ENCODE results near the gene SUCNR1. TPM values are rescaled to one million over a fixed set of nuclear protein-coding genes. Genes with fewer than 3 reads are reported as not detected.

The SUCNR1 gene
- total and polyA plus RNA-seq, 2 donors (not counting 1 experiment from before 2014, with no cell fraction given): not detected

DNA sequence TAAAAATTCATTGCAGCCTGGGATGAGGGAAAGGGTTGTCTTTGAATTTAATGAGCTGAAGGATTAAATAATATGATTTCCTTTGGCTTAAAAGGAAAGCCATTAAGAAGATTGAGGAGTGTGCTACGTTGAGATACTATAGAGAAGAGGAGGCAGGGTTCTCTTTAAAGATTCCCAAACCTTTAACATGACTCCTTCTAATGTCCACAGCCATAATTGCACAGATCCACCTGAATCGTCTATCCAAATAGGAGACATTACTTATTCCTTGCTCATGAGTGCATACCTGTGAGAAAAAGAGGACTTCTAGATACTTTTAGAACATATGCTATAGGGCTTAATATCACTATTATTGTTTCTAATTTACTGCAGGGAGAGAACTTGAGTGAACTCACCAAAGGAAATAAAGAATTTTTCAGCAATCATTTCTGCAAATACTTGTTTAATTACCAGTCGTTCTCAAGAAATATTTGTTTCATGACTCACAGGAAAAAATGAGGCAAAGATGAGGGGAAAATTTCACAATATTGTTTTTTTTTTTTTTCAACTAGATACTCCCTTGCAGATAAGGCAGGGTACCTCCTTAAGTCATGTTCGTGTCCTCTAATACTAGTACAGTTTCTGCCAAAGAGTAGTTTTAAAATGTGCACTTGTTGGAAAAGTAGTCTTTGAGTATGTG, 8.9 kb upstream of the SUCNR1 start:
- Histone ChIP-seq H3K79me2 (ENCODE audit: control insufficient read depth, insufficient read depth, low read length) (no peaks in the 10 kb centered on the region), H3K4me3 (ENCODE audit: control extremely low read depth in 1 of 5, extremely low read depth in 1 of 5, insufficient read depth in 1 of 5, low read depth in 2 of 5, low read length in 4 of 5) (no peak overlapping the region), H3K36me3 (replicated peaks in 1 of 2; ENCODE audit: control extremely low read depth in 1 of 2, control insufficient read depth in 1 of 2, extremely low read depth in 1 of 2, insufficient read depth in 2 of 2, low read length in 1 of 2) (no peaks in the 10 kb centered on the region), H3K9me3 (ENCODE audit: control extremely low read depth in 1 of 3, control insufficient read depth in 2 of 3, insufficient read depth in 1 of 3, low read length in 2 of 3) (no peaks in the 10 kb centered on the region), H3K27ac (ENCODE audit: low read length in 2 of 2) (no peak overlapping the region), H3K9ac (ENCODE audit: low read length) (no peak overlapping the region), H3K4me2 (replicated peaks; ENCODE audit: low read depth, low read length, poor library complexity, severe bottlenecking) (no peak overlapping the region), H4K20me1 (ENCODE audit: control insufficient read depth, insufficient read depth, low read length, poor library complexity, severe bottlenecking) (no peaks in the 10 kb centered on the region), H3K4me1 (ENCODE audit: control insufficient read depth in 2 of 2, insufficient read depth in 2 of 2, low read length in 2 of 2) (no peaks in the 10 kb centered on the region), H3K27me3 (replicated peaks in 1 of 4; ENCODE audit: control extremely low read depth in 1 of 4, control insufficient read depth in 3 of 4, insufficient read depth in 4 of 4, low read length in 3 of 4) (no peaks in the 10 kb centered on the region), H2AFZ (ENCODE audit: insufficient read depth, low read depth, low read length, poor library complexity, severe bottlenecking) (no peak overlapping the region)
- intact Hi-C loops (cut with micrococcal nuclease): no loop called here
- Mint-ChIP-seq H3K9me3 (ENCODE audit: insufficient read depth) (no peaks in the 10 kb centered on the region), H3K27me3 (no peaks in the 10 kb centered on the region), H3K4me3 (no peak overlapping the region), H3K27ac (no peak overlapping the region), H3K4me1 (no peaks in the 10 kb centered on the region)
- ChIA-PET POLR2A (no interaction called here), CTCF (no interaction called here)
- ATAC-seq (ENCODE audit: low read depth): no peak
- TF ChIP-seq, protein P1, sequence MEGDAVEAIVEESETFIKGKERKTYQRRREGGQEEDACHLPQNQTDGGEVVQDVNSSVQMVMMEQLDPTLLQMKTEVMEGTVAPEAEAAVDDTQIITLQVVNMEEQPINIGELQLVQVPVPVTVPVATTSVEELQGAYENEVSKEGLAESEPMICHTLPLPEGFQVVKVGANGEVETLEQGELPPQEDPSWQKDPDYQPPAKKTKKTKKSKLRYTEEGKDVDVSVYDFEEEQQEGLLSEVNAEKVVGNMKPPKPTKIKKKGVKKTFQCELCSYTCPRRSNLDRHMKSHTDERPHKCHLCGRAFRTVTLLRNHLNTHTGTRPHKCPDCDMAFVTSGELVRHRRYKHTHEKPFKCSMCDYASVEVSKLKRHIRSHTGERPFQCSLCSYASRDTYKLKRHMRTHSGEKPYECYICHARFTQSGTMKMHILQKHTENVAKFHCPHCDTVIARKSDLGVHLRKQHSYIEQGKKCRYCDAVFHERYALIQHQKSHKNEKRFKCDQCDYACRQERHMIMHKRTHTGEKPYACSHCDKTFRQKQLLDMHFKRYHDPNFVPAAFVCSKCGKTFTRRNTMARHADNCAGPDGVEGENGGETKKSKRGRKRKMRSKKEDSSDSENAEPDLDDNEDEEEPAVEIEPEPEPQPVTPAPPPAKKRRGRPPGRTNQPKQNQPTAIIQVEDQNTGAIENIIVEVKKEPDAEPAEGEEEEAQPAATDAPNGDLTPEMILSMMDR (IDR thresholded peaks at IDR 0.05): no peak
- TF ChIP-seq EZH2 (IDR thresholded peaks at IDR 0.05; ENCODE audit: borderline replicate concordance, insufficient read depth, low read depth, low read length, poor library complexity, severe bottlenecking): no peak
- DNase-seq: no peak
- WGBS (ENCODE audit: insufficient coverage): no CpG with 5 or more reads among the region's 4 CpGs

DNA sequence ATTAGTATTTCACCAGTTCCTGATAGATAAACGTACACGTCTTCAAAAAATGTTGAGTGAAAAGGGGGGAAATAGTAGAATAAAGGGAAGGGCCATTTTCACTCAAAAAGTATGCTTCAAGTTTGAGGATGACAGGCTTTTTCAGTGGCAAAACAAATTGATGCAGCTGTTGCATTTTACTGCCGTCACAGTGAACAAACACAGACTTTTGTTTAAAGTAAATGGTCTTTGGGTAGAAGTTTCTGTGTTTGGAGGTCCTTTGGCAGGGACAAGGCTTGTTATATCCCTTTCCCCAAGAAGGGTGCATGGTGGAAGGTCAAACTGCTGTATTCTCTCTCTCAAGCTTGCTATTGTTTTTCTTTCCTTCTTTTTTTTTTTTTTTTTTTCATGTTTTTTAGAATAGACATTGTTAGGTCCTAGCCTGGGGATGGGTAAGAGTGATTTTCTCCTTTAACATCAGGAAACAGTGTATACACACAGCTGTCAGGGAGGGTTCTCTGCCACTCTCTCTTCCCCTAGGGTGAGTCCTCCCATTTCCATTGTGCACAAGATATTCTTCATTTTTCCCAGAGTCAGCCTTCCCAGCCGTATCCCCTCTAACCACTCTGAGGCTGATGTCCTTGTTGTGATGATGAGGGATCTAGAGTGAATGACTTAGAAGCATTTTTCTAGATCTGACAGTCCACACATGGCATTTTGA, 6.6 kb upstream of the SUCNR1 start:
- Histone ChIP-seq H2AFZ (ENCODE audit: insufficient read depth, low read depth, low read length, poor library complexity, severe bottlenecking) (no peak overlapping the region), H3K4me1 (ENCODE audit: control insufficient read depth in 2 of 2, insufficient read depth in 2 of 2, low read length in 2 of 2) (peaks cover 5 to 6% of the 10 kb centered on the region in 2 donors), H4K20me1 (ENCODE audit: control insufficient read depth, insufficient read depth, low read length, poor library complexity, severe bottlenecking) (no peaks in the 10 kb centered on the region), H3K9me3 (ENCODE audit: control extremely low read depth in 1 of 3, control insufficient read depth in 2 of 3, insufficient read depth in 1 of 3, low read length in 2 of 3) (no peaks in the 10 kb centered on the region), H3K36me3 (replicated peaks in 1 of 2; ENCODE audit: control extremely low read depth in 1 of 2, control insufficient read depth in 1 of 2, extremely low read depth in 1 of 2, insufficient read depth in 2 of 2, low read length in 1 of 2) (no peaks in the 10 kb centered on the region), H3K27me3 (replicated peaks in 1 of 4; ENCODE audit: control extremely low read depth in 1 of 4, control insufficient read depth in 3 of 4, insufficient read depth in 4 of 4, low read length in 3 of 4) (no peaks in the 10 kb centered on the region), H3K4me3 (ENCODE audit: control extremely low read depth in 1 of 5, extremely low read depth in 1 of 5, insufficient read depth in 1 of 5, low read depth in 2 of 5, low read length in 4 of 5) (no peak overlapping the region), H3K4me2 (replicated peaks; ENCODE audit: low read depth, low read length, poor library complexity, severe bottlenecking) (no peak overlapping the region), H3K9ac (ENCODE audit: low read length) (no peak overlapping the region), H3K27ac (ENCODE audit: low read length in 2 of 2) (no peak overlapping the region), H3K79me2 (ENCODE audit: control insufficient read depth, insufficient read depth, low read length) (no peaks in the 10 kb centered on the region)
- no peak overlapping the region for H3K4me3 Mint-ChIP-seq
- POLR2A ChIA-PET: no interaction called here
- peaks cover 6% of the 10 kb centered on the region for H3K4me1 Mint-ChIP-seq
- no peak overlapping the region for H3K27ac Mint-ChIP-seq
- intact Hi-C loops (cut with micrococcal nuclease): no loop called here
- ATAC-seq (ENCODE audit: low read depth) (no peak), DNase-seq (no peak)
- TF ChIP-seq, protein P1 (IDR thresholded peaks at IDR 0.05): no peak
- no peak for TF ChIP-seq EZH2 (IDR thresholded peaks at IDR 0.05; ENCODE audit: borderline replicate concordance, insufficient read depth, low read depth, low read length, poor library complexity, severe bottlenecking)
- 100% methylated on average over 2 of the region's 4 CpGs for WGBS (ENCODE audit: insufficient coverage)
- CTCF ChIA-PET: interaction anchor here (0.7 kb wide), 3 partner anchors 456 to 707 kb away, joined by 3 to 4 read pairs (median 4); no protein-coding TSS in a partner anchor
- no peaks in the 10 kb centered on the region for H3K9me3 Mint-ChIP-seq (ENCODE audit: insufficient read depth)
- H3K27me3 Mint-ChIP-seq: no peaks in the 10 kb centered on the region
